ENCODE data around the gene GALNT12. TPM values are rescaled to one million over a fixed set of nuclear protein-coding genes. Genes with fewer than 3 reads are reported as not detected.

The GALNT12 gene
- total and polyA plus RNA-seq, 2 experiments from 2014 or later, result 4.2 to 19.7 TPM

DNA sequence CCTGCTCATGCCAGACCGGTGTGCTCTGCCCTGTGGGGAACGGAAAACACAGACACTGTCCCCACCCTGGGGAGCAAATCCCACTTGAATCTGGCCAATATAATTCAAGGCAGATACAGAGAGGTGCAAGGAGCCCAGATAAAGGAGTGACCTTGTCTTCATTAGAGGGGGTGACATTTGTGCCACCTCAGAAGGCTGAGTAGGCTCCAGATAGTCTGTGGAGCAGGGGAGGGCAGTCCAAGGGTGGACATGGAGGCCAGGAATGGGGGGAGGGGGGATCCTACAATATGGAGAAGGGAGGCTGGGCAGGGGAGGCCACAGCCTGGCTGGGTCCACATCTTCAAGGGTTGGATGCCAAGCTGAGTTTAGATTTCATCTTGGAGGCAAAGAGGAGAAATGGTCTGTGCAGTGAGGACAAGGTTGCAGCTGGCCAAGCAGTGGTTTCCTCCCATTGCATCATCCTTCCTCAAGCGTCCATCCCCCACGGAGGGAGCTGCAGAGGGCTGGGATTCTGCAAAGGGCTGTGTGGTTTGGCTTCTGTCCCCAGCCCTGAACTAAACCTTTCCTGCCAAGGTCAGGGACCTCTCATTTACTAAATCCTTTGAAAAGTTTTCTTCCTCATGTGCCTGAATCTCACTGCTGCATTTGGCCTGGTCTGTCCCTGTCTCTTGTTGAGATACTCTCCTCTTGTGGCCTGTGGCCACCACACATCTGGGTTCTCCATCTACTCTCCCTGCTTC lies 60.1 kb downstream of the GALNT12 start:
- Histone ChIP-seq H3K9me3 (ENCODE audit: low read depth) (no peaks in the 10 kb centered on the region), H3K4me3 (no peak overlapping the region), H3K27ac (no peak overlapping the region), H3K4me1 (ENCODE audit: low read depth) (no peaks in the 10 kb centered on the region), H3K36me3 (no peaks in the 10 kb centered on the region), H3K27me3 (no peaks in the 10 kb centered on the region)
- TF ChIP-seq, protein P1, sequence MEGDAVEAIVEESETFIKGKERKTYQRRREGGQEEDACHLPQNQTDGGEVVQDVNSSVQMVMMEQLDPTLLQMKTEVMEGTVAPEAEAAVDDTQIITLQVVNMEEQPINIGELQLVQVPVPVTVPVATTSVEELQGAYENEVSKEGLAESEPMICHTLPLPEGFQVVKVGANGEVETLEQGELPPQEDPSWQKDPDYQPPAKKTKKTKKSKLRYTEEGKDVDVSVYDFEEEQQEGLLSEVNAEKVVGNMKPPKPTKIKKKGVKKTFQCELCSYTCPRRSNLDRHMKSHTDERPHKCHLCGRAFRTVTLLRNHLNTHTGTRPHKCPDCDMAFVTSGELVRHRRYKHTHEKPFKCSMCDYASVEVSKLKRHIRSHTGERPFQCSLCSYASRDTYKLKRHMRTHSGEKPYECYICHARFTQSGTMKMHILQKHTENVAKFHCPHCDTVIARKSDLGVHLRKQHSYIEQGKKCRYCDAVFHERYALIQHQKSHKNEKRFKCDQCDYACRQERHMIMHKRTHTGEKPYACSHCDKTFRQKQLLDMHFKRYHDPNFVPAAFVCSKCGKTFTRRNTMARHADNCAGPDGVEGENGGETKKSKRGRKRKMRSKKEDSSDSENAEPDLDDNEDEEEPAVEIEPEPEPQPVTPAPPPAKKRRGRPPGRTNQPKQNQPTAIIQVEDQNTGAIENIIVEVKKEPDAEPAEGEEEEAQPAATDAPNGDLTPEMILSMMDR (IDR thresholded peaks at IDR 0.05; ENCODE audit: low read depth, low read length), result no peak
- DNase-seq (ENCODE audit: low read depth in 1 of 2, low spot score in 1 of 2), result peak in 1 of 2 donors; percentile 98

DNA sequence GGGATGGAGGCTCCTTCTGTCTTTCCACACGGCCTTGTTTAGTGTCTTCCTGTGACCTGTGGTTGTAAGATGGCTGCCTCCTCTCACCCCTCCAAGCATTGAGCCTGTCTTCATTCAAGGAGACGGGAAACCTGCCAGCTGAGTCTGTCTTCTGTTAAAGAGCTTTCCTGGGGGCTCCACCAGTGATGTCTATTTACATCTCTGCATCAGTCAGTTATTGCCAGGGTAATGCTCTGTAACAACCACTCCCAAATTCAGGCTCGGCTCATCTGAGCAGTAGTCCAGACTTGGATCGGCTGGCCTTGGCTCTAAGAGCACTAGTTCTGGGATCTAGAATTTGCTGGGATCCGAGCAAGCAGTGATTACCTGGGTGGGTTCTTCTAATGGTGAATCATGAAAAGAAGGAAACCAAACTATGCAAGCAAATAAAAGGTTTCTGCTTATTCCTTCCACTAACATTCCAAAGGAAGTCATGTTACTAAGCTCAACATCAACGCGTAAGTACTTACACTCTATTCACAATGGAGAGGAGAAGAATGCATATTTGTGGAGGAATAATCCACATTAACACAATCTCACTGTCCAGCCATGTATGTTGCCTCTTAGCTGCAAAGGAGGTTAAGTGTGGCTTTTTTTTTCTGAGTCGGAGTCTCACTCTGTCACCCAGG lies 61.7 kb downstream of the GALNT12 start:
- no peak overlapping the region for H3K4me3 ChIP-seq
- no peaks in the 10 kb centered on the region for H3K36me3 ChIP-seq
- H3K4me1 ChIP-seq (ENCODE audit: low read depth), result no peaks in the 10 kb centered on the region
- no peaks in the 10 kb centered on the region for H3K27me3 ChIP-seq
- no peak overlapping the region for H3K27ac ChIP-seq
- H3K9me3 ChIP-seq (ENCODE audit: low read depth), result no peaks in the 10 kb centered on the region
- no peak for DNase-seq (ENCODE audit: low read depth in 1 of 2, low spot score in 1 of 2)
- TF ChIP-seq, protein P1 (IDR thresholded peaks at IDR 0.05; ENCODE audit: low read depth, low read length), result no peak

DNA sequence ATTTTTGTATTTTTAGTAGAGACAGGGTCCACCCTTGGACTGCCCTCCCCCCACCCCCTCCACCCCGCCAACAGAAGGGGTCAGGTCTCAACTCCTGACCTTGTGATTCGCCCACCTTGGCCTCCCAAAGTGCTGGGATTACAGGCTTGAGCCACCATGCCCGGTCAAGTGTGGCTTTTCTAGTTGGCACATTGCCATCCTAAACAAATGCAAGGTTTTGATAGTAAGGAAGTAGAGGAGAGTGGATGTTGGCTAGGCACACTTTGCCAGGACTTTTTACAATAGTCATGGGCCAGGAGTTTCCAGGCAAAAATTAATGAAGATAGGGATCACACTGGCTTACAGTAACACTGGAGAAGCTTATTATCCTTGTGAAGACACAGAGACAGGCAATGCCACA lies 62.4 kb downstream of the GALNT12 start:
- Histone ChIP-seq H3K9me3 (ENCODE audit: low read depth) (no peaks in the 10 kb centered on the region), H3K4me3 (no peak overlapping the region), H3K36me3 (no peaks in the 10 kb centered on the region), H3K27ac (no peak overlapping the region), H3K4me1 (ENCODE audit: low read depth) (no peaks in the 10 kb centered on the region), H3K27me3 (no peaks in the 10 kb centered on the region)
- TF ChIP-seq, protein P1 (IDR thresholded peaks at IDR 0.05; ENCODE audit: low read depth, low read length), result no peak
- DNase-seq (ENCODE audit: low read depth in 1 of 2, low spot score in 1 of 2), result no peak

DNA sequence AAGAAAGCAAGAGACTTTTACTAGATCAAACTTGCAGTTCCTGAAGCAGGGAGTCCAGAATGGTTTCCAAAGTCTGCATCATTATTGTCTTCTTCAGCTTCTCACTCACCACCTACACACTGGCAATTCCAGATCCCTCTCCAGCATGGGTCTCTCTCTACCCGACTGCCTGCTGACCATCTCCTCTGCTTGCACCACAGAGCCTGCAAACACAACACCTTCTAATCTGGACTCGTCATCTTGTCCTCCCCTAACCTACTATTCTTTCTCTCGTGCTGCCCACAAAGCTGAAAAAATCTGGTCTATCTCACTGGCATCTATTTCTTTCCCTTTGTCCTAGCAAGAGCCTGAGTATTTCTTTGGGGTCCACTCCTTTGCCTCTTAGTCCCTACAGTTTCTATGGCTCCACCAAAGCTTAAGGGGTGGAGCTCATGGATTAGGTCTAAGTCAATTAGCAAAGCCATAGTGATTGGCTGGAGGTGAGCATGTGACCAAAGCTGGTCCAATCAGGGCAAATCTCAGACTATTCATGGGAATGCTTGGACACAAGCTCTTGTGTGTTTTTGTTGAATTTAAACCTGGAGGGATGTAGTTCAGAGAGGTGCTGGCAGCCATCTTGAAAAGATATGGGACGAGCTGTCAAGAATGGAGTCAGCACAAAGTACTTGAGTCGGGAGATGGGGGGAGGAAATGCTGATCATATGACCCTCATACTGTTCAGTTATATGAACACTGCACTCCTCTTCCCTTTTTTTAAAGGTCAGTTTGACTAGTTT lies 63.5 kb downstream of the GALNT12 start:
- Histone ChIP-seq H3K36me3 (no peaks in the 10 kb centered on the region), H3K9me3 (ENCODE audit: low read depth) (no peaks in the 10 kb centered on the region), H3K27ac (no peak overlapping the region), H3K4me1 (ENCODE audit: low read depth) (no peaks in the 10 kb centered on the region), H3K27me3 (no peaks in the 10 kb centered on the region), H3K4me3 (no peak overlapping the region)
- TF ChIP-seq, protein P1 (IDR thresholded peaks at IDR 0.05; ENCODE audit: low read depth, low read length), result no peak
- DNase-seq (ENCODE audit: low read depth in 1 of 2, low spot score in 1 of 2), result no peak

DNA sequence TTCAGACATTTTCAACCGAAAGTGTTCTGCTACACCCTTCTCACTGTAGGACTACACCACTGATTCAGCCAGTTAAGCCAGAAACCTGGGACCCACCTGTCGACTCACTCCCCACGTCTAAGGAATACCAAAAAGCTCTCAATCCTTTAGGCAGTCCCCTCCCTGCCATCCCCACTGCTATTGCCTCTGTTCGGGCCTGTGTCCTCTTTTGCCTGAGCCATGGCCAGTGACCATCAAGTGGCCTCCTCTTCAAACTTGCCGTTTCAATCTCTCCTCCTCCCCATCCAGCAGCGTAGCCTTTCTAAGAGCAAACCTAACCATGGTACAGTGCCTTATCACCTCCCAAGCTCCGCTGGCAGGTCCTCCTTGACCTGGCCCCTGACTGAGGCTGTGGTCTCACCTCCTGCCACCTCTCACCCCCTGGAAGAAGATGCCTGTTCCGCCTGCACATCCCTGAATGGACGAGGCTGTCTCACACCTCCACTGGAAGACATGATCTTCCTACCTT lies 64.1 kb downstream of the GALNT12 start:
- Histone ChIP-seq H3K36me3 (no peaks in the 10 kb centered on the region), H3K27ac (no peak overlapping the region), H3K4me3 (no peak overlapping the region), H3K9me3 (ENCODE audit: low read depth) (no peaks in the 10 kb centered on the region), H3K4me1 (ENCODE audit: low read depth) (no peaks in the 10 kb centered on the region), H3K27me3 (no peaks in the 10 kb centered on the region)
- DNase-seq (ENCODE audit: low read depth in 1 of 2, low spot score in 1 of 2), result no peak
- TF ChIP-seq, protein P1 (IDR thresholded peaks at IDR 0.05; ENCODE audit: low read depth, low read length), result no peak

Data from cardiac muscle cell (in vitro differentiated cells and primary cell).